Immature natural killer cell (primary cell): Measurements from ENCODE around the gene CLEC14A. TPM values are rescaled to one million over a fixed set of nuclear protein-coding genes. Genes with fewer than 3 reads are reported as not detected.

Source experiments
- DNase-seq, 3 donors: peaks; one replicate each; pipeline ENCODE4 v3.0.0; 2022; ENCODE audit warnings: mixed read lengths in 1 of 3
- H3K27ac Mint-ChIP-seq, 6 donors: one replicate each; pipeline ENCODE4 v1.8.0; 2020; ENCODE audit warnings: mixed read lengths in 6 of 6, mild to moderate bottlenecking in 5 of 6, inconsistent platforms in 4 of 6, moderate library complexity in 3 of 6
- H3K27me3 Mint-ChIP-seq, 3 donors: one replicate each; pipeline ENCODE4 v1.8.0; 2020 to 2021; ENCODE audit warnings: low read depth in 3 of 3, mild to moderate bottlenecking in 3 of 3, mixed read lengths in 3 of 3, moderate library complexity in 3 of 3, inconsistent platforms in 1 of 3
- H3K36me3 Mint-ChIP-seq, 3 donors: one replicate each; pipeline ENCODE4 v1.8.0; 2020; ENCODE audit warnings: mixed read lengths in 3 of 3, inconsistent platforms in 2 of 3, mild to moderate bottlenecking in 2 of 3
- H3K4me1 Mint-ChIP-seq, 2 donors: one replicate each; pipeline ENCODE4 v1.8.0; 2020; ENCODE audit warnings: inconsistent platforms in 2 of 2, mild to moderate bottlenecking in 2 of 2, mixed read lengths in 2 of 2, moderate library complexity in 1 of 2
- H3K4me3 Mint-ChIP-seq, 5 donors: one replicate each; pipeline ENCODE4 v1.8.0; 2020; ENCODE audit warnings: mild to moderate bottlenecking in 5 of 5, mixed read lengths in 5 of 5, inconsistent platforms in 3 of 5, moderate library complexity in 3 of 5
- H3K9me3 Mint-ChIP-seq, 6 donors: one replicate each; pipeline ENCODE4 v1.8.0; 2020; ENCODE audit warnings: mild to moderate bottlenecking in 6 of 6, mixed read lengths in 6 of 6, inconsistent platforms in 4 of 6, moderate library complexity in 3 of 6
- polyA plus RNA-seq, 3 donors: library from polyadenylated mRNA; unstranded; fragments of 300-500 nt; fragmentation: Illumina TruSeq; gene quantifications; one replicate each; pipeline ENCODE4 v1.2.3, GENCODE V29; 2021

Gene CLEC14A
- polyA plus RNA-seq, 3 donors from 2014 or later, result not detected

- Mint-ChIP-seq H3K9me3 (peaks cover 1 to 17% (median 6%) of the 10 kb centered on the region in 6 donors), H3K27me3 (peaks cover 2 to 14% (median 4%) of the 10 kb centered on the region in 3 donors), H3K4me1 (peaks cover 0 to 3% of the 10 kb centered on the region in 2 donors), H3K4me3 (no peak overlapping the region), H3K27ac (no peak overlapping the region), H3K36me3 (peaks cover 0 to 3% (median 0%) of the 10 kb centered on the region in 3 donors)
- no peak for DNase-seq
Observed at GRCh38 chr14:38261620-38262019, 5.7 kb upstream of the CLEC14A start.

- H3K9me3 Mint-ChIP-seq, result peaks cover 0 to 24% (median 5%) of the 10 kb centered on the region in 6 donors
- no peak overlapping the region for H3K27ac Mint-ChIP-seq
- peaks cover 10 to 16% of the 10 kb centered on the region in 2 donors for H3K4me1 Mint-ChIP-seq
- peaks cover 7 to 27% (median 9%) of the 10 kb centered on the region in 3 donors for H3K27me3 Mint-ChIP-seq
- no peak for DNase-seq
- peaks cover 0 to 3% (median 0%) of the 10 kb centered on the region in 3 donors for H3K36me3 Mint-ChIP-seq
- H3K4me3 Mint-ChIP-seq, result no peak overlapping the region
Observed at GRCh38 chr14:38257507-38257906, 1.6 kb upstream of the CLEC14A start.

- Mint-ChIP-seq H3K4me1 (peaks cover 10 to 16% of the 10 kb centered on the region in 2 donors), H3K9me3 (peaks cover 0 to 14% (median 0%) of the 10 kb centered on the region in 6 donors), H3K27me3 (peaks cover 7 to 22% (median 9%) of the 10 kb centered on the region in 3 donors), H3K27ac (no peak overlapping the region), H3K4me3 (peak overlapping the region; percentile 52 to 80 (median 69)), H3K36me3 (peaks cover 0 to 3% (median 0%) of the 10 kb centered on the region in 3 donors)
- no peak for DNase-seq
Observed at GRCh38 chr14:38256533-38256840, 594 bp upstream of the CLEC14A start.

GRCh38 chr14:38255408-38255672, 553 bp downstream of the CLEC14A start:
- H3K4me3 Mint-ChIP-seq, result peak overlapping the region in 2 of 5 donors; percentile 3 to 23

GRCh38 chr14:38254571-38255407, 1.1 kb downstream of the CLEC14A start:
- peak overlapping the region in 3 of 5 donors; percentile 48 to 49 (median 49) for H3K4me3 Mint-ChIP-seq
- H3K9me3 Mint-ChIP-seq, result peaks cover 0 to 14% (median 0%) of the 10 kb centered on the region in 6 donors
- H3K27ac Mint-ChIP-seq, result no peak overlapping the region
- H3K27me3 Mint-ChIP-seq, result peaks cover 4 to 19% (median 11%) of the 10 kb centered on the region in 3 donors
- no peak for DNase-seq
- peaks cover 10 to 16% of the 10 kb centered on the region in 2 donors for H3K4me1 Mint-ChIP-seq
- peaks cover 0 to 3% (median 0%) of the 10 kb centered on the region in 3 donors for H3K36me3 Mint-ChIP-seq

More at GRCh38 chr14:38255408-38255672, 553 bp downstream of the CLEC14A start:
- H3K27me3 Mint-ChIP-seq, result peaks cover 7 to 22% (median 9%) of the 10 kb centered on the region in 3 donors
- H3K9me3 Mint-ChIP-seq, result peaks cover 0 to 14% (median 0%) of the 10 kb centered on the region in 6 donors
- peaks cover 0 to 3% (median 0%) of the 10 kb centered on the region in 3 donors for H3K36me3 Mint-ChIP-seq
- no peak overlapping the region for H3K27ac Mint-ChIP-seq
- DNase-seq, result no peak
- H3K4me1 Mint-ChIP-seq, result peaks cover 10 to 16% of the 10 kb centered on the region in 2 donors

GRCh38 chr14:38253676-38254075, 2.2 kb downstream of the CLEC14A start:
- peaks cover 4 to 16% (median 11%) of the 10 kb centered on the region in 3 donors for H3K27me3 Mint-ChIP-seq
- no peak for DNase-seq
- H3K4me1 Mint-ChIP-seq, result peaks cover 10 to 16% of the 10 kb centered on the region in 2 donors
- H3K36me3 Mint-ChIP-seq, result peaks cover 0 to 3% (median 0%) of the 10 kb centered on the region in 3 donors
- peaks cover 0 to 14% (median 0%) of the 10 kb centered on the region in 6 donors for H3K9me3 Mint-ChIP-seq
- no peak overlapping the region for H3K4me3 Mint-ChIP-seq
- H3K27ac Mint-ChIP-seq, result no peak overlapping the region

GRCh38 chr14:38252066-38252710, 3.7 kb downstream of the CLEC14A start:
- Mint-ChIP-seq H3K27me3 (peaks cover 4 to 16% (median 15%) of the 10 kb centered on the region in 3 donors), H3K27ac (no peak overlapping the region), H3K9me3 (peaks cover 0 to 8% (median 0%) of the 10 kb centered on the region in 6 donors), H3K36me3 (no peaks in the 10 kb centered on the region), H3K4me1 (peaks cover 10 to 16% of the 10 kb centered on the region in 2 donors), H3K4me3 (no peak overlapping the region)
- DNase-seq, result no peak

- H3K4me3 Mint-ChIP-seq, result no peak overlapping the region
- peaks cover 0 to 13% (median 9%) of the 10 kb centered on the region in 3 donors for H3K27me3 Mint-ChIP-seq
- no peak overlapping the region for H3K27ac Mint-ChIP-seq
- no peaks in the 10 kb centered on the region for H3K36me3 Mint-ChIP-seq
- peaks cover 4 to 6% of the 10 kb centered on the region in 2 donors for H3K4me1 Mint-ChIP-seq
- peaks cover 0 to 8% (median 0%) of the 10 kb centered on the region in 6 donors for H3K9me3 Mint-ChIP-seq
- DNase-seq, result no peak
Observed at GRCh38 chr14:38250331-38250730, 5.6 kb downstream of the CLEC14A start.

GRCh38 chr14:38248321-38249028, 7.4 kb downstream of the CLEC14A start:
- H3K4me3 Mint-ChIP-seq, result no peak overlapping the region
- no peak overlapping the region for H3K27ac Mint-ChIP-seq
- H3K36me3 Mint-ChIP-seq, result no peaks in the 10 kb centered on the region
- H3K4me1 Mint-ChIP-seq, result no peaks in the 10 kb centered on the region
- peaks cover 0 to 1% (median 0%) of the 10 kb centered on the region in 6 donors for H3K9me3 Mint-ChIP-seq
- H3K27me3 Mint-ChIP-seq, result peaks cover 0 to 9% (median 5%) of the 10 kb centered on the region in 3 donors
- no peak for DNase-seq

GRCh38 chr14:38243696-38244240, 12.1 kb downstream of the CLEC14A start:
- H3K4me3 Mint-ChIP-seq, result no peak overlapping the region
- H3K4me1 Mint-ChIP-seq, result no peaks in the 10 kb centered on the region
- H3K27ac Mint-ChIP-seq, result no peak overlapping the region
- H3K36me3 Mint-ChIP-seq, result no peaks in the 10 kb centered on the region
- no peaks in the 10 kb centered on the region for H3K9me3 Mint-ChIP-seq
- H3K27me3 Mint-ChIP-seq, result peaks cover 2 to 7% (median 3%) of the 10 kb centered on the region in 3 donors
- no peak for DNase-seq

- H3K4me3 Mint-ChIP-seq, result no peak overlapping the region
- H3K27ac Mint-ChIP-seq, result no peak overlapping the region
- peaks cover 0 to 9% (median 0%) of the 10 kb centered on the region in 3 donors for H3K27me3 Mint-ChIP-seq
- H3K36me3 Mint-ChIP-seq, result no peaks in the 10 kb centered on the region
- DNase-seq, result no peak
- H3K9me3 Mint-ChIP-seq, result no peaks in the 10 kb centered on the region
- no peaks in the 10 kb centered on the region for H3K4me1 Mint-ChIP-seq
Observed at GRCh38 chr14:38238878-38239277, 17.0 kb downstream of the CLEC14A start.

GRCh38 chr14:38238332-38238731, 17.6 kb downstream of the CLEC14A start:
- H3K4me3 Mint-ChIP-seq, result no peak overlapping the region
- no peaks in the 10 kb centered on the region for H3K9me3 Mint-ChIP-seq
- no peaks in the 10 kb centered on the region for H3K4me1 Mint-ChIP-seq
- peaks cover 0 to 9% (median 0%) of the 10 kb centered on the region in 3 donors for H3K27me3 Mint-ChIP-seq
- no peak overlapping the region for H3K27ac Mint-ChIP-seq
- no peaks in the 10 kb centered on the region for H3K36me3 Mint-ChIP-seq
- DNase-seq, result no peak

- Mint-ChIP-seq H3K4me1 (no peaks in the 10 kb centered on the region), H3K27ac (no peak overlapping the region), H3K4me3 (no peak overlapping the region), H3K9me3 (no peaks in the 10 kb centered on the region), H3K36me3 (no peaks in the 10 kb centered on the region), H3K27me3 (peaks cover 3 to 10% (median 5%) of the 10 kb centered on the region in 3 donors)
- DNase-seq, result no peak
Observed at GRCh38 chr14:38233218-38233617, 22.7 kb downstream of the CLEC14A start.
